Germinal center (tissue), 1 donor: Measurements from ENCODE around the gene STX11.
"Not testable (repeated sequence)": the region's sequence is repeated elsewhere in the genome, so short reads cannot be mapped to it uniquely, and the experiment has no call there.

Experiments used
- DNase-seq: peaks from one replicate; pipeline ENCODE4 v3.0.0; 2012; ENCODE audit warnings: mixed read lengths, low spot score

STX11 gene

DNA sequence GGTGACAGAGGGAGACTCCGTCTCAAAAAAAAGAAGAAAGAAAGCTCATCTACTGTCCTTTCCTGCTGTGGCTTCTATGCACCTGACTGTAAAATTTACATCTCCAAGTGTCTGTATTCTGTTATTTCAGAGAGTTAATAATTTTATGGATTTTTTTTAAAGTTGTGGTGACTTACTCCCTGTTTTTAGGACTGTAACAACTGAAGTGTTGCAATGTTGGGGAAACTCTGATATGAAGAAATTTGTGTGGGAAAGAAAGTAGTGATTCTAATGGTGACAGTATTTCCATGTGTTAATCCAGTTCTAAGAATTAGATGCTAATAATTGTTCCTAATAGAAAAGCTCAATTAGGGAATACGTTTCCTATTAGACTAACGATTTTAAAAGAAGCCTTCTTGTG is 27.4 kb downstream of the STX11 start:
- no peak for DNase-seq

DNA sequence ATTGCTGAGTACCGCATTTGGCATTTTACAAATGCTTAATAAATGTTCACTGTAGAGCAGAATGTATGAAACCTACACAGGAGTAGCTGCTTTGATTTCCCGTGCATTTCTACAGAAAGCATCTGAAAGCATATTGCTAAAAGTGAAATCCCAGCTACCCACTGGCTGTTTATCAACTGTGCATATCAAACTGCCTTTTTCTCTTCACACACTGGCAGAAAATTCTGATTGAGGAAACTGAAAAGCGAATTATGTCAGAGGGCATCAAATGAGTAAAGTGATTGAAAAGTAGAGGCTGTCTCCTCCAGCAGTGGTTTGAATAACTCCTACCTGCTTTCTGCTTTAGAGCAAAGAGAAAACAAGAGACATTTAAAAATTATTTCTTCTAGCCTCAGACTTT is 28.0 kb downstream of the STX11 start:
- DNase-seq = no peak

DNA sequence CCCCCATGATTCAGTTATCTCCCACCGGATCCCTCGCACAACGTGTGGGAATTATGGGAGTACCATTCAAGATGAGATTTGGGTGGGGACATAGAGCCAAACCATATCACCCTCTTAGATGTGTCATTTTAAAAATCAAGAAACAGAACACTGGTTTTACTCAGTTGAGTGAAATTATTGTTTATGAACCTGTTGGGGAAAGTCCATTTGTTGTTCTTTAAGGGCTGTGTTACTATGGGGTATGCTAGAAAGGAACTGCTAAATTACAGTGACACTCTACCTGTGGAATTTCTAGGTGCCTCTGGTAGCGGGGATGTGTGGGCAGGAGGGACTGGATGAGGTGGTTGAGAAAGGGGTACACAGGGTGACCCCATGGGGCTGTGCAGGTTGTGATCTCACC is 28.9 kb downstream of the STX11 start:
- DNase-seq = no peak

DNA sequence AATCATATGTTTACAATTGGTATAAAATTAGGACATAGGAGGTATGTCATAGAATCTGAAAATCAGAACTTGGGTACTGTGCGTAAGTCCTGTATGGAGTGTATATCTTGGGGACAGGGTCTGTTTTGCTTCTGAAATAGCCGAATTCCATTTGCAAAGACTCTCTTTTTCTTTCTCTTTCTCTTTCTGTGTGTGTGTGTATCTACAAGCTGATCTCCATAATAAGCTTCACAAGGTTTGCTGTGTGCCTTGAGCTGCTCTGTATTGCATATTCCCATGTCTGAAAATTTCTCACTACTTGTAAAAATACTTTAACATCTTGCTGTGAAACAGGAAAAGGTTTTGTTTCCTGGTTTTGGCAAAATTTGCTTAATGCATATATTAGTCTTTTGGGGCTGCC is 29.5 kb downstream of the STX11 start:
- DNase-seq = no peak

DNA sequence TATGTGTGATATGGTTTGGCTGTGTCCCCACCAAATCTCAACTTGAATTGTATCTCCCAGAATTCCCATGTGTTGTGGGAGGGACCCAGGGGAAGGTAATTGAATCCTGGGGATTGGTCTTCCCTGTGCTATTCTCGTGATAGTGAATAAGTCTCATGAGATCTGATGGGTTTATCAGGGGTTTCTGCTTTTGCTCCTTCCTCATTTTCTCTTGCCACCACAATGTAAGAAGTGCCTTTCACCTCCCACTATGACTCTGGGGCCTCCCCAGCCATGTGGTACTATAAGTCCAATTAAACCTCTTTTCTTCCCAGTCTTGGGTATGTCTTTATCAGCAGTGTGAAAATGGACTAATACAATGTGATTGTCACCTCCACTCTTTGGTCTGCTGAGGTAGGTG is 30.0 kb downstream of the STX11 start:
- not testable (repeated sequence) for DNase-seq

DNA sequence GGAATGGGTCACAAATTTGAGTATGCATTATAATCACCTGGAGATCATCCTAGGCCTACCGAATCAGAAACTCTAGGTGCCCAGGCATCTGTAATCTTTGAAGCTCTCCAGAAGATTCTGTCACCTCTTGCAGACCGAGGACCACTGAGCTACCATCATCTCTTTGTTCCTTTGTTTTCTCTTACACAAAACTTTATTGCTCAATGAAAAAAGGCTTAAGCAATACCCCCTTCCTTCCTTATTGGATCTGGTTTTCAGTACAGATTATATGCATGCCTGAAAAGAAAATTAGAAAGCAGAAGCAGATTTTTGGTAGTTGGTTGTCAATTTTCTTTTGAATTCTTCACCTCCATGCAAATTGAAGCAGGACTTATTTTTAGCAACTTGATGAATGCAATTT is 31.3 kb downstream of the STX11 start:
- DNase-seq = no peak

DNA sequence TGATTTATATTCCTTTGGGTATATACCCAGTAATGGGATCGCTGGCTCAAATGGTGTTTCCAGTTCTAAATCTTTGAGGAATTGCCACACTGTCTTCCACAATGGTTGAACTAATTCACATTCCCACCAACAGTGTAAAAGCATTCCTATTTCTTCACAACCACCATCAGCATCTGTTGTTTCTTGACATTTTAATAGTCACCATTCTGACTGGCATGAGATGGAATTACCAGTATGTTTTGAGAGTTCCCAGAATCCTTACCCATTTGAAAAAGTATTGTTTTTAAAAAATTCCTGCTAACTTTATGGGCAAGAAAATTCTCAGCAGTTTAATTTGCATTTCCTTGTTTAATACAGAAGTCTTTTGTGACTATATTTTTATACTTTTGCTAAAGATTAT is 33.9 kb downstream of the STX11 start:
- DNase-seq = not testable (repeated sequence)

DNA sequence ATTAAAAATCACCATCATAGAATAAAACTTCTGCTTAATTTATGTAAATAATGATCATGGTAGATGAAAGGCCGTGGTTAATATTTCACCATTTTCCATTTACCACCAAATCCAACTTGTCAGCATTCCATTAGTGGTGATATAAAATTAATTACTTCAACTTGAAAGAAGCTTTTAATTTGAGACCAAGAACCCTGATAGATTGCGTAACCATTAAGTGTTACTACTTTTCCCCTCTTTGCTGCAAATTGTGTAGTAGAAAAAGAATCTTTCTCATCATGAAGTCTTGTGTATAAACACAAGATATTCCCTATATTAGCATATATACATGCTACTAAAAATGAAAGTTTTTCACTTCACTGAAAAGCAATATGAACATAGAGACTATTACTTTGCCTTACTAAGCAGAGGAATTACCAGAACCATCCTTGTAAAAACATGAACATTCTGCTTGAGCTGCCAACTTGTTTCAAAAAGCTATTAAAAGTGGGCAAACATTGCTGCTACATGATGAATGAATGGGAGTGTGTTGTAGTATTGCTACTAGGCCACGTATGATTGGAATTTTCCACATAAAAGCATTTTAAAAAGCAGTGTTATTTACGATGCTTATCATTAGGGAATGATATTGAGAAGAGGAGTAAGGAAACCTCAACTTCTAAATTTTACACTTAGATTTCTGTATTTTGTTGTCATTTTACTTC is 35.0 kb downstream of the STX11 start:
- no peak for DNase-seq

DNA sequence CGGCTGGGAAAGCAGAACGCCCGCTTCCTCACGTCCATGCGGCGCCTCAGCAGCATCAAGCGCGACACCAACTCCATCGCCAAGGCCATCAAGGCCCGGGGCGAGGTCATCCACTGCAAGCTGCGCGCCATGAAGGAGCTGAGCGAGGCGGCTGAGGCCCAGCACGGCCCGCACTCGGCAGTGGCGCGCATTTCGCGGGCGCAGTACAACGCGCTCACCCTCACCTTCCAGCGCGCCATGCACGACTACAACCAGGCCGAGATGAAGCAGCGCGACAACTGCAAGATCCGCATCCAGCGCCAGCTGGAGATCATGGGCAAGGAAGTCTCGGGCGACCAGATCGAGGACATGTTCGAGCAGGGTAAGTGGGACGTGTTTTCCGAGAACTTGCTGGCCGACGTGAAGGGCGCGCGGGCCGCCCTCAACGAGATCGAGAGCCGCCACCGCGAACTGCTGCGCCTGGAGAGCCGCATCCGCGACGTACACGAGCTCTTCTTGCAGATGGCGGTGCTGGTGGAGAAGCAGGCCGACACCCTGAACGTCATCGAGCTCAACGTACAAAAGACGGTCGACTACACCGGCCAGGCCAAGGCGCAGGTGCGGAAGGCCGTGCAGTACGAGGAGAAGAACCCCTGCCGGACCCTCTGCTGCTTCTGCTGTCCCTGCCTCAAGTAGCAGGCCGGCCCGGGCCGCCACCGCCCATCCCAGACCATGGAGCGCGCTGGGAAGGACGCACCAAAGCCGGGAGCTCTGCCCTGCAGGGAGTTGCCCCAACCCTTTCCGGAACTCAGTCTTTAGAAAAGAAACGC is 36.7 kb downstream of the STX11 start:
- no peak for DNase-seq

DNA sequence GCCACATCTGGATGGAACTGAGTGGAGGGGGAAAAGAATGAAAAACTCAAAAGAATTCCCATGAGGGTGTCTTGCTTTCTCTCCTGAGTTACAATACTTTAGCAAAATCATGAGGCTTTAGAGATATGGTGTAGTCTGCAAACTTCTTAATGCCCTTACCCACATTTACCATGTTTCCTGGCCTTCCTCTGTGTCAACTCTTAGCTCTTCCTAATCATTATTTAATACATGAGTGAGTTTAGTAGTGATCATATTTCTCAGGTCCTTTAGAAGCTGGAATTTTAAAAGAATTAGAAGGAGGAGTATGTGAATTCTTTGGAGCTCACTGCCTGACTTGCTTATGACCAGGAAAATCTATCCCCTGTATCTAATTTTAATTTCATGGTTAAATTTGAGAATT is 39.0 kb downstream of the STX11 start:
- DNase-seq = no peak

DNA sequence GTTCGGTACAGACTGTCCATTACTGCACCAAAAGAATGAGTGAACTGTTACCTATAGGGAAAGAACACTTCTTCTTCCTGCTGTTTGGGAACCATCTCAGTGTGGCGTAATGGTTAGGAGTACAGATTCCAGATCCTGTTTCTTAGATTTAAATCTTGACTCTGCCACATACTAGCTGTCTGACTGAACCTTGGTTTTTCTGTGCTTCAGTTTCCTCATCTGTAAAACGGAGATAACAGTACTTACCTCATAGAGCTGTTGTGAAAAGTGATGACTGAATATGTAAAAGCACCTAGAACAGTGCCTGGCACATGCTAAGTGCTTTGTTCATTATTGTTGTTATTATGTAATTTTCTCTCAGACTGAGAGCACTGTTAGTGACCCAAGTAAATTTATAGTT is 39.8 kb downstream of the STX11 start:
- no peak for DNase-seq

DNA sequence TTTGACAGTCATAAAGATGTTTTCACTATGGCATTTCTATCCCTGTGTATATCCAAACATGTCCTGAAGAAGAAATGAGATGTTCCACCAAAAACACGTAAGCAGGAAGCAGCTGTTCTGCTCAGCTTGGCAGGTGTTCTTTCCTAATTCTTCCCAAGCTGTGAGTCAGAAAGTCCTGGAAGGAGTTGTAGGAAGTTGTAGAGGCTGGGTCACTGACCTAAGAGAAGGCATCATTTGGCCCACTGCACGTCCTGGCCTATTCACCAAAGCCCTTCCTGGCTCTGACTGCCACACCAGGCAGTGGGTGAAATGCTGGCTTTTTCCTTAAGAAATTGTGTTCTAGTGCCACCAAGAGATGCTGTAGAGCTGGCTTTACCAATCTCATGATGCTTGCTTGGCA is 40.3 kb downstream of the STX11 start:
- DNase-seq = no peak

DNA sequence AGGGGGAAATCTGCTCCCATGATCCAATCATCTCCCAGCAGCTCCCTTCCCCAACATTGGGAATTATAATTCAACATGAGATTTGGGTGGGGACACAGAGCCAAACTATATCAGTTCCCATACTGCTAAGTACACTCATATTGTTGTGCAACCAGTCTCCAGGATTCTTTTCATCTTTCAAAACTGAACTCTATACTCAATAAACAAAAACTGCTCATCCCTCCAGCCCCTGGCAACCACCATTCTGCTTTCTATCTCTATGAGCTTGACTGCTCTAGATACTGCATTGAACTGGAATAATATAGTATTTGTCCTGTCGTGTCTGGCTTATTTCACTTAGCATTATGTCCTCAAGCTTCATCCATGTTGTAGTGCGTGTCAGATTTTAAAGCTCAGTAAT is 42.9 kb downstream of the STX11 start:
- DNase-seq = no peak

DNA sequence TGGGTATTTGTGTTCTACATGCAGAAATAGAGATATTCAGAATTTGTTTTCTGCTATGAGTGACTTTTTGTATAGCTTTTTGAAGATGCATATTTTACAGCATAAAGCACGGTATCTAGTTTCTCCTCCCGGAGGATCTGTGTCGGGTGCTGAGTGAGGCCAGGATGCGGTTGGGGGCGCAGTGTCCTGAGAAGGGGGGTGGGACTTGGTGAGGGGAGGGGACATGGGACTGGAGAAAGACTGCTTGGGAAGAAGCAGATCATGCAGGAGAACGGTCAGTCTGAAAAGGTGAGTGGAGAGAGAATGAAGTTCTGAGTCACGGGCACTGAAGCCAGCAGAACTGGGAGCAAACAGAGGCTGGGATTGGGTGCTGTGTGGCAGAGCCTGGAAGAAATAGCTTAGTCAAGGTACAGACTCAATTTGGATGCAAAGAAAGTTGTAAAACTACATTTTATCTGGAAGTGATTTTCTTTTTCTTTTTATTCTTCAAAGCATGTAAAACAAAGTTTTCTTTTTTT is 44.0 kb downstream of the STX11 start:
- DNase-seq = no peak

DNA sequence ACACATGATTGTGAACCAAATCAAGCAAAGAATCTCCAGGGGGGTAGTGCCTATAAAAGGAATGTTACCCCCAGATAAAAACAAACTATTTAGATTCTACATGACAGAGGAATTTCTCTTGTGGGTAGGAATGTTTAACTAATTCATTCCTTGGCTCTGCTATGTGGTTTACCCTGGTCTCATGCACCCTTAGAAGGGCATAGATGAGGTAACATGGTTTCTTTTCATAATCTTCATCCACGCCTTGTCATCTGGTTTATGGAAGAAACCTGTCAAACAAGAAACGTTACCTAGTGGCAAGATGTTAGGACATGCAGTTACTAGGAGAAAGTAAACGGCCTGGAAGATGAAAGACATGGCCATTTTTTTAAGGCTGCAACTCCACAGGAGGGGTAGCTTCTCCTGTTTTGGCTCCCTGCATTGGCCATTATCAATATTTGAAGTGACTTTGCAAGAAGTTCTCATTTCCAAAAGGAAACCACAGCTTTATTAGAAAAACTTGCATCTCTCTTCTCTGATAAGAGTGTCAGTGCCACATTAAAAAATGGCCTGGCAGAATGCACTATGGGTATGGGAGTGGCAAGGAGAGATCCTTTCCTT is 45.5 kb downstream of the STX11 start:
- DNase-seq = no peak

DNA sequence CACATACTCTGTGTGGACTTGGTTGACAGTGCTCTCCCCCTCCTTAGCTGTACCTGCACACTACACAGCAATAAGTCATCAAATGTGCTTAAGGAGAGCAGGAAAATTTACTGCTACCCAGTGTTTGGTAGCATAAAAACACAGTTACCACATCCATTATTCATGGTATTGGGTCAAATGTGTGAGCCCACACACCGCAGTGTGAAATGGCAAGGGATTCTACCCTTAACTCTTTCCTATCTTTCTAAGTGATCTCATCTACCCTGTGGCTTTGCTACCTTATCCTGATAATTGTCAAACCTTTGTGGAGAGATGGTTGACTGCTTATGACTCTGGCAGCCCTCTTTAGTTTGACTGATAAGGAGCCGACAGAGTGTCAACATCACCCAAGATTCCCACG is 47.6 kb downstream of the STX11 start:
- DNase-seq = no peak

DNA sequence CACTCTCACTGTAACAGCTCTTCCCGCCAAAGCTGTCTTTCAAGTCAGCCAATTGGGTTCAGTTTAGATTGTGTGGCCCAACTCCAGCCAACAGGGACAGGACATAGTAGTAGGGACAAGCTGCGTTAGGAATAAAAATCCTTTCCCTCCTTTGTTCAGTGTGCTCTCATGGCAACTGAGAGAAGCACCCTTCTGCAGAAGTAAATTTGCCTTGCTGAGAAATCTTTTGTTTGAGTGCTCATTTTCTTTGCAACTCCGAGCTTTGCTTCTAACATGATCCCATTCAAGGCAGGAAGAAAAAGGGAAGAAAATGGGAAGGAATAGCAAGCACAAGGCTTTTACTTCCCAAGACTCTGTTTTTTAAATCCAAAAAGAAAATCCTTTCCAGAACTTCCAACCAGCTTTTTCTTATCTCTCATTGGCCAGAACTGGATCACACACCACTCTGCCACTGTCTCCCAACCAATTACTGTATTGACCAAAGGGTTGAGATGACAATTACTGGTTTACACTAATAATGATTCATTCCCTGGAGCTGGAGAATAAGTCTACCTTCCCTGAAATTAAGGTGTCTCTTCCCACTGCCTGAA is 52.7 kb downstream of the STX11 start:
- no peak for DNase-seq

DNA sequence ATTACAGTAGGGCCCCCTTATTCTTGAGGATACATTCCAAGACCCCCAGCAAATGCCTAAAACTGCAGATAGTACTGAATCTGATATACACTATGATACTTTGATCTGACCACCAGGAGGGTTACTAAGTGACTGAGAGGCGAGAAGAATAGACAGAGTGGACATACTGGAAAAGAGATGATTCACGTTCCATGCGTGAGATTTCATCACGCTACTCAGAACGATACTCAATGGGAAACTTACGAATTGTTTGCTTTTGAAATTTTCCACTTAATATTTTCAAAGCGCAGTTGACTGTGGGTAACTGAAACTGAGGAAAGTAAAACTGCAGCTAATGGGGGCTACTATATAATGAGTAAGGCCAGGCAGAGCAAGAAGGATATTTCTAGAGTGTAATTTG is 60.8 kb downstream of the STX11 start:
- no peak for DNase-seq

DNA sequence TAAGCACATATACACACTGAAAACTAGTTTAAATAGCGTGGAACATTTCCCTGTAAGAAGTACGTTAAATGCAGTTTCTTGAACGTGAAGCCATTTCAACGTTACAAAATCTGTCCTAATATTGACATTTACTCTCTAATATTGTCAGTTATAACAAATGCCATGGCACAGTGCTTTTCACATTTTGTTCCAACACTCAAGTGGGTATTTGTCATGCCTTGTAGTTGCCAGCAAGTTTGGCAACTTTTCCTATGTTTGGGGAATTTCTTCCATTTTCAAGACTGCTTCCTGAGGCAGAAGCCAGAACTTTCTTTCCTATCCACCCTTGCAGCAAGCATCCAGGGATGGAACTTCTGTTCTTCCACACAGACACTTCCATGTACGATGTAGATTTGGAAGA is 63.0 kb downstream of the STX11 start:
- no peak for DNase-seq

DNA sequence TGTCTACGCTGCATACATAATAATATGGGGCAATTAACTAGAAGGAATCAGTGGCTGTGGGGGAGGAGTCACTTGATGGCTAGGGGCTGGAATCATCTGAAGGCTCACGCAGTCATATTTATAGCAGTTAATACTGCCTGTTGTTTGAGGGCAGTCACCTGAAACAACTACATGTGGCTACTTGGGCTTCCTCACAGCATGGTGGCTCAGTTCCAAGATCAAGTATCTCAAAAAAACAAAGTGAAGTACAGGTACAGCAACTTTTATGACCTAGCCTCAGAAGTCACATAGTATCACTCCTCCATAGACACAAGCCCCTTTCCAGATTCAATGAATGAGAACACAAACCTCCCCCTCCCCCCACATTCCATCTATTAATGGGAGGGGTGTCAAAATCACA is 63.7 kb downstream of the STX11 start:
- no peak for DNase-seq

DNA sequence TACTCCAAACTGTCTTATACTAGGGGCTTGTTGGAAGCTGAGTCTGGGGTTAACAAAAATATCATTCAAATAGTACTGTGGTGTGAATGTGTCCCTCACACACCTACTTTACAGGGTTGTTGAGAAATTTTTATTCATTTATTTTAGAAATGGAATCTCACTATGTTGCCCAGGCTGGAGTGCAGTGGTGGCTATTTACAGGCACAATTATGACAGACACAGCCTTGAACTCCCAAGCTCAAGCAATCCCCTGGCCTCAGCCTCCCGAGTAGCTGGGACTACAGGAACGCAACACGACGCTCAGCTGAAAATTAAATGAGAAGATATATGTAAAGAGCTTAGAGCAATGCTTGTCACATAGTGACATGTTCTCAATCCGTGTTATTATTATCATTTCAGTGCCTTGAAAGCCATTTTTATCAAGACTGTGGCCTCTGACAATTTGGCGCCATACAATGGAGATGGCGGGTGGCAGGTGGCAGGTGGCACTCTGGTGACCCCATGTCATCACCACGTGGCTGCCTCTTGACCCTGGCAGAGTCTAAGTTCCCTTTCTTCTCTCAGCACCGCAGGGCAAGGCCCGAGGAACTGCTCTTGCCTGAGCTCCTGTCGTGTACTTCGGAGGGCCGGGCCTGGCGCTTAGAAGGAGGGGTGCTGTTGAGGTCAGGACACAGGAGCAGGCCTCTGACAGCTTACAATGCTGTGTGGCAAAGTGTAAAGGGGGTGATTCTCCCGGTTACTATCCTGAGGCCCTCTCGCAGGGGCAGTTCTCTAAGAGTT is 64.5 kb downstream of the STX11 start:
- no peak for DNase-seq

DNA sequence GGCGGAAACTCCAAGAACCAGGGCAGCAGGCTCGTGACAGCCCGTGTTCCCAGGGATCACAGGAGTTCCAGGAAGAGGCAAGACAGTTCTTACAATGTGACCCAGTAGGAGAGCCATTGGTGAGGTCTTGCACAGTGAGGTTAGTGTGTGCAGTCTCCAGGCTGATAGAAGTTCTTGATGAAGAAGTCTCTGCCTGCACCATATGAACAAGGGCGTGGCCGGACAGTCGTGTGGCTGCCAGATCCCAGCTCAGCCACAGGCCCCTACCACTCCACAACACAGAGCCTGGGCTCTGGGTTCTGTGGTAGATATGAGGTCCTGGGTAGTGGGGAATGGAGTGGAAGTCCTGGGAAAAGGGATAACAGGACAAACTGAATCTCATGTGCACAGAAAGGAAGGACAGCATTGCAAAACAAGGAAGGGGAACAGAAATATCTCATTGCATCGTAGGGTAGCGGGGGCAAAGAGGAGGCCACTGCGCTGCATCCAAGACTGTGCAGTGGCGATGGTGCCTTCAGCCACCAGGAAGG is 65.2 kb downstream of the STX11 start:
- DNase-seq = peak; percentile 29
